ENCODE results near the gene ZSCAN4. TPM values are rescaled to one million over a fixed set of nuclear protein-coding genes. Genes with fewer than 3 reads are reported as not detected.

Gene ZSCAN4
- polyA plus RNA-seq, 1 of the 3 experiments (the other 2 are of a cell fraction) = not detected

DNA sequence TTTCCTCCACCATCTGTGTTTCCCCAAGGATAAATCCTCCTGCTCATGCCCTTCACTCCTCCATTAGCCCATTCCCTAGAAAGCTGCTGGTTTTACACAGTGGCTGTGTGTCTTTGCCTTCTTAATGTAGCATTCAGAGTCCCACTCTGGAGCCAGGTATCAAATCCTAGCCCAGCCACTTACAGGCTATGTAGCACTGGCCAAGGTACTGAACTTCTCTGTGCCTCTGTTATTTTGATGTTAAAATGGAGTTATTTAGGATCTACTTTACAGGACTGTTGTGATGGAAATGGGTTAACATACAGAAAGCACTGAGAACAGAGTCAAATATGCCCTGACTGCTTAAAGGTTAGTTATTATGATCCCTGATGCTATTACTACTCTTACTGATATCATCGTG, 1.5 kb upstream of the ZSCAN4 start:
- Histone ChIP-seq H3K27ac (ENCODE audit: low read depth in 2 of 2, low read length in 1 of 2) (no peak overlapping the region), H3K36me3 (replicated peaks in 1 of 2; ENCODE audit: control insufficient read depth in 1 of 2, insufficient read depth in 2 of 2, low read length in 1 of 2) (no peaks in the 10 kb centered on the region), H3K9ac (no peak overlapping the region), H3K79me2 (ENCODE audit: insufficient read depth) (no peaks in the 10 kb centered on the region), H3K4me3 (ENCODE audit: low read depth in 2 of 2, low read length in 1 of 2) (no peak overlapping the region), H3F3A (replicated peaks; ENCODE audit: insufficient read depth) (no peaks in the 10 kb centered on the region), H3K9me3 (no peaks in the 10 kb centered on the region), H3K9me2 (no peaks in the 10 kb centered on the region), H4K20me1 (ENCODE audit: insufficient read depth) (no peaks in the 10 kb centered on the region), H3K4me1 (ENCODE audit: control insufficient read depth in 1 of 2, insufficient read depth in 2 of 2, low read depth in 1 of 2, low read length in 1 of 2) (peaks cover 0 to 6% of the 10 kb centered on the region in 2 experiments; a peak in 1 of 4 replicates), H3K4me2 (no peak overlapping the region), H3K27me3 (ENCODE audit: insufficient read depth) (no peaks in the 10 kb centered on the region), H2AFZ (ENCODE audit: low read depth) (no peak overlapping the region)
- ChIA-PET POLR2A (no interaction called here), CTCF (no interaction called here)
- whole genome bisulfite sequencing (ENCODE audit: low lambda C conversion rate) = 24% methylated on average over 1 of the region's 1 CpG
- TF ChIP-seq ZBTB33 (IDR thresholded peaks at IDR 0.05; ENCODE audit: borderline replicate concordance, low read depth) = no peak
- TF ChIP-seq, protein P1, sequence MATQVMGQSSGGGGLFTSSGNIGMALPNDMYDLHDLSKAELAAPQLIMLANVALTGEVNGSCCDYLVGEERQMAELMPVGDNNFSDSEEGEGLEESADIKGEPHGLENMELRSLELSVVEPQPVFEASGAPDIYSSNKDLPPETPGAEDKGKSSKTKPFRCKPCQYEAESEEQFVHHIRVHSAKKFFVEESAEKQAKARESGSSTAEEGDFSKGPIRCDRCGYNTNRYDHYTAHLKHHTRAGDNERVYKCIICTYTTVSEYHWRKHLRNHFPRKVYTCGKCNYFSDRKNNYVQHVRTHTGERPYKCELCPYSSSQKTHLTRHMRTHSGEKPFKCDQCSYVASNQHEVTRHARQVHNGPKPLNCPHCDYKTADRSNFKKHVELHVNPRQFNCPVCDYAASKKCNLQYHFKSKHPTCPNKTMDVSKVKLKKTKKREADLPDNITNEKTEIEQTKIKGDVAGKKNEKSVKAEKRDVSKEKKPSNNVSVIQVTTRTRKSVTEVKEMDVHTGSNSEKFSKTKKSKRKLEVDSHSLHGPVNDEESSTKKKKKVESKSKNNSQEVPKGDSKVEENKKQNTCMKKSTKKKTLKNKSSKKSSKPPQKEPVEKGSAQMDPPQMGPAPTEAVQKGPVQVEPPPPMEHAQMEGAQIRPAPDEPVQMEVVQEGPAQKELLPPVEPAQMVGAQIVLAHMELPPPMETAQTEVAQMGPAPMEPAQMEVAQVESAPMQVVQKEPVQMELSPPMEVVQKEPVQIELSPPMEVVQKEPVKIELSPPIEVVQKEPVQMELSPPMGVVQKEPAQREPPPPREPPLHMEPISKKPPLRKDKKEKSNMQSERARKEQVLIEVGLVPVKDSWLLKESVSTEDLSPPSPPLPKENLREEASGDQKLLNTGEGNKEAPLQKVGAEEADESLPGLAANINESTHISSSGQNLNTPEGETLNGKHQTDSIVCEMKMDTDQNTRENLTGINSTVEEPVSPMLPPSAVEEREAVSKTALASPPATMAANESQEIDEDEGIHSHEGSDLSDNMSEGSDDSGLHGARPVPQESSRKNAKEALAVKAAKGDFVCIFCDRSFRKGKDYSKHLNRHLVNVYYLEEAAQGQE (IDR thresholded peaks at IDR 0.05; ENCODE audit: low read depth, low read length) = peak; percentile 85
- no peak for DNase-seq

DNA sequence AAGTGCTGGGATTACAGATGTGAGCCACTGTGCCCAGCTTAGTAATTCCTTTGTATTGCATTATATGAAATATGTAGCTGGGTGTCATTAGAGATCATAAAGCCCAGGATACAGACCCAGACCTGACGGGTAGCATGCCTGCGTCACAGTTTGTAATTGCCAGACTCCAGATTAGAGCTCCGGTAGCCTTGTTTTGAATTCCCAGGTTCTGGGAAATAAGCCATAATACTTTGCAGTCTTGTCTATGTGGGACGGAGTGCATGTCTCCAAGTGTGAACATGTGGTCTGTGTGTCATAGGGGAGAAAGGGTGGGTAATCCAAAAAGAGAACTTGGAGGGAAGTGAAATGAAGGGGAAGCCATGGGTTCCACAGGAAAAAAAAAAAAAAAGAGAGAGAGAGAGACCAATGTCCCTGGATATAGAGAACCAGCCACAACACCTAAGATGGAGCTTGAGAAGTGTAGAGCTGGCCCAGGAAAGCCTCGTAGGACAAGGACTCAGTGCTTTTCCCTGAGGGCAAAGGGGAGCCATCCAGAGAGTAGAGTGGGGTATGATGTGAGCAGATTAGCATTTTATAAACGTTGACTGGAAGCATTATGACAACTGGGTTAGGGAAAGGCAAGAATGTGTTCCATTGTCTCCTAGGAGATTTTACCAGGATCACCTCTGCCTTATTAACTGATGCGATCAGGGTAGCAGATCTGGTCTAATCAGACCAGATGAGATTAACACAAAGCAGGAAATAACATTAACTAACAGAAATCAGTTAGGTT, 2.6 kb downstream of the ZSCAN4 start:
- H3K79me2 ChIP-seq (ENCODE audit: insufficient read depth) = no peaks in the 10 kb centered on the region
- H3K27me3 ChIP-seq (ENCODE audit: insufficient read depth) = no peaks in the 10 kb centered on the region
- H3K9me2 ChIP-seq = no peaks in the 10 kb centered on the region
- 16% methylated on average over 7 of the region's 7 CpGs for WGBS (ENCODE audit: low lambda C conversion rate)
- H3K4me1 ChIP-seq (ENCODE audit: control insufficient read depth in 1 of 2, insufficient read depth in 2 of 2, low read depth in 1 of 2, low read length in 1 of 2) = no peaks in the 10 kb centered on the region
- no peak overlapping the region for H3K4me3 ChIP-seq (ENCODE audit: low read depth in 2 of 2, low read length in 1 of 2)
- H3K36me3 ChIP-seq (replicated peaks in 1 of 2; ENCODE audit: control insufficient read depth in 1 of 2, insufficient read depth in 2 of 2, low read length in 1 of 2) = no peaks in the 10 kb centered on the region
- CTCF ChIA-PET = interaction anchor here (1.1 kb wide), 1 partner anchor 11 kb away, joined by 4 read pairs; the partner anchor contains the start of gene ZNF551
- H2AFZ ChIP-seq (ENCODE audit: low read depth) = no peak overlapping the region
- no peak overlapping the region for H3K27ac ChIP-seq (ENCODE audit: low read depth in 2 of 2, low read length in 1 of 2)
- H3F3A ChIP-seq (replicated peaks; ENCODE audit: insufficient read depth) = no peaks in the 10 kb centered on the region
- no peak overlapping the region for H3K4me2 ChIP-seq
- no peaks in the 10 kb centered on the region for H3K9me3 ChIP-seq
- POLR2A ChIA-PET = interaction anchor here (1.4 to 2.1 kb wide), 2 partner anchors 10 kb away, joined by 4 to 8 read pairs; partner anchors contain the start of gene ZNF551
- no peaks in the 10 kb centered on the region for H4K20me1 ChIP-seq (ENCODE audit: insufficient read depth)
- no peak for DNase-seq
- no peak overlapping the region for H3K9ac ChIP-seq
- TF ChIP-seq RFX5 (IDR thresholded peaks at IDR 0.05; ENCODE audit: low read length) (no peak), TCF12 (IDR thresholded peaks at IDR 0.05) (no peak), GABPA (IDR thresholded peaks at IDR 0.05; ENCODE audit: low read depth) (no peak), ELF1 (IDR thresholded peaks at IDR 0.05) (no peak), ZBTB33 (IDR thresholded peaks at IDR 0.05; ENCODE audit: borderline replicate concordance, low read depth) (no peak), TAF1 (IDR thresholded peaks at IDR 0.05; ENCODE audit: borderline replicate concordance, low read depth, low read length) (no peak), NRF1 (IDR thresholded peaks at IDR 0.05; ENCODE audit: low read depth, low read length) (no peak), RAD21 (IDR thresholded peaks at IDR 0.05; ENCODE audit: low read length) (no peak), MAX (IDR thresholded peaks at IDR 0.05; ENCODE audit: low read depth) (no peak), YY1 (IDR thresholded peaks at IDR 0.05; ENCODE audit: low read depth) (no peak)
- TF ChIP-seq, protein P2, sequence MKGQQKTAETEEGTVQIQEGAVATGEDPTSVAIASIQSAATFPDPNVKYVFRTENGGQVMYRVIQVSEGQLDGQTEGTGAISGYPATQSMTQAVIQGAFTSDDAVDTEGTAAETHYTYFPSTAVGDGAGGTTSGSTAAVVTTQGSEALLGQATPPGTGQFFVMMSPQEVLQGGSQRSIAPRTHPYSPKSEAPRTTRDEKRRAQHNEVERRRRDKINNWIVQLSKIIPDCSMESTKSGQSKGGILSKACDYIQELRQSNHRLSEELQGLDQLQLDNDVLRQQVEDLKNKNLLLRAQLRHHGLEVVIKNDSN (IDR thresholded peaks at IDR 0.05; ENCODE audit: borderline replicate concordance, low read depth) = no peak
- TF ChIP-seq, protein P3, sequence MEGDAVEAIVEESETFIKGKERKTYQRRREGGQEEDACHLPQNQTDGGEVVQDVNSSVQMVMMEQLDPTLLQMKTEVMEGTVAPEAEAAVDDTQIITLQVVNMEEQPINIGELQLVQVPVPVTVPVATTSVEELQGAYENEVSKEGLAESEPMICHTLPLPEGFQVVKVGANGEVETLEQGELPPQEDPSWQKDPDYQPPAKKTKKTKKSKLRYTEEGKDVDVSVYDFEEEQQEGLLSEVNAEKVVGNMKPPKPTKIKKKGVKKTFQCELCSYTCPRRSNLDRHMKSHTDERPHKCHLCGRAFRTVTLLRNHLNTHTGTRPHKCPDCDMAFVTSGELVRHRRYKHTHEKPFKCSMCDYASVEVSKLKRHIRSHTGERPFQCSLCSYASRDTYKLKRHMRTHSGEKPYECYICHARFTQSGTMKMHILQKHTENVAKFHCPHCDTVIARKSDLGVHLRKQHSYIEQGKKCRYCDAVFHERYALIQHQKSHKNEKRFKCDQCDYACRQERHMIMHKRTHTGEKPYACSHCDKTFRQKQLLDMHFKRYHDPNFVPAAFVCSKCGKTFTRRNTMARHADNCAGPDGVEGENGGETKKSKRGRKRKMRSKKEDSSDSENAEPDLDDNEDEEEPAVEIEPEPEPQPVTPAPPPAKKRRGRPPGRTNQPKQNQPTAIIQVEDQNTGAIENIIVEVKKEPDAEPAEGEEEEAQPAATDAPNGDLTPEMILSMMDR (IDR thresholded peaks at IDR 0.05) = no peak
- TF ChIP-seq, protein P4, sequence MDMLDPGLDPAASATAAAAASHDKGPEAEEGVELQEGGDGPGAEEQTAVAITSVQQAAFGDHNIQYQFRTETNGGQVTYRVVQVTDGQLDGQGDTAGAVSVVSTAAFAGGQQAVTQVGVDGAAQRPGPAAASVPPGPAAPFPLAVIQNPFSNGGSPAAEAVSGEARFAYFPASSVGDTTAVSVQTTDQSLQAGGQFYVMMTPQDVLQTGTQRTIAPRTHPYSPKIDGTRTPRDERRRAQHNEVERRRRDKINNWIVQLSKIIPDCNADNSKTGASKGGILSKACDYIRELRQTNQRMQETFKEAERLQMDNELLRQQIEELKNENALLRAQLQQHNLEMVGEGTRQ (IDR thresholded peaks at IDR 0.05; ENCODE audit: borderline replicate concordance, low read depth, low read length) = no peak

Measured in SK-N-SH (cell line).